HAP-1 (cell line): ENCODE data around the gene IL17A.

Experiments used
- DNase-seq, 2 experiments: peaks; one replicate each; pipeline ENCODE4 v3.0.0-alpha.2; 2016 to 2020; ENCODE audit warnings: low spot score in 2 of 2
- H3K27me3 ChIP-seq: fragments of 250-450 bp; sonication (Bioruptor Pico); 2 replicates; pipeline ENCODE4 v1.5.1; 2020; ENCODE audit warnings: low read depth, mild to moderate bottlenecking, moderate library complexity
- H3K36me3 ChIP-seq: fragments of 250-450 bp; sonication (Bioruptor Pico); replicated peaks from 2 replicates; pipeline ENCODE4 v1.5.1; 2020; ENCODE audit warnings: mild to moderate bottlenecking
- H3K4me1 ChIP-seq: fragments of 250-450 bp; sonication (Bioruptor Pico); 2 replicates; pipeline ENCODE4 v1.5.1; 2020; ENCODE audit warnings: mild to moderate bottlenecking
- H3K4me3 ChIP-seq: fragments of 250-450 bp; sonication (Bioruptor Pico); 2 replicates; pipeline ENCODE4 v1.5.1; 2020; ENCODE audit warnings: mild to moderate bottlenecking, moderate library complexity
- H3K9me3 ChIP-seq: fragments of 250-450 bp; sonication (Bioruptor Pico); 2 replicates; pipeline ENCODE4 v1.5.1; 2020; ENCODE audit warnings: mild to moderate bottlenecking, moderate library complexity
- in situ Hi-C: fragments of 300-500 bp; cut with MboI; formaldehyde crosslinking; loops from 3 replicates; pipeline ENCODE4 v1.14.3; 2020; ENCODE audit warnings: low sequenced_read_pairs, inconsistent platforms, mixed read lengths

Gene IL17A

DNA sequence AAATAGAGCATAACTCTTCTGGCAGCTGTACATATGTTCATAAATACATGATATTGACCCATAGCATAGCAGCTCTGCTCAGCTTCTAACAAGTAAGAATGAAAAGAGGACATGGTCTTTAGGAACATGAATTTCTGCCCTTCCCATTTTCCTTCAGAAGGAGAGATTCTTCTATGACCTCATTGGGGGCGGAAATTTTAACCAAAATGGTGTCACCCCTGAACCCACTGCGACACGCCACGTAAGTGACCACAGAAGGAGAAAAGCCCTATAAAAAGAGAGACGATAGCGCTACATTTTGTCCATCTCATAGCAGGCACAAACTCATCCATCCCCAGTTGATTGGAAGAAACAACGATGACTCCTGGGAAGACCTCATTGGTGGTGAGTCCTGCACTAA is at the start of gene IL17A:
IL17A (plus strand) TSS at position 301 of the 400 bp plus-strand sequence; CDS start at position 358, 57 bp downstream.
- in situ Hi-C loops, result no loop called here
- peaks cover 3% of the 10 kb centered on the region; the same call in 1 of the 2 replicates for H3K27me3 ChIP-seq

DNA sequence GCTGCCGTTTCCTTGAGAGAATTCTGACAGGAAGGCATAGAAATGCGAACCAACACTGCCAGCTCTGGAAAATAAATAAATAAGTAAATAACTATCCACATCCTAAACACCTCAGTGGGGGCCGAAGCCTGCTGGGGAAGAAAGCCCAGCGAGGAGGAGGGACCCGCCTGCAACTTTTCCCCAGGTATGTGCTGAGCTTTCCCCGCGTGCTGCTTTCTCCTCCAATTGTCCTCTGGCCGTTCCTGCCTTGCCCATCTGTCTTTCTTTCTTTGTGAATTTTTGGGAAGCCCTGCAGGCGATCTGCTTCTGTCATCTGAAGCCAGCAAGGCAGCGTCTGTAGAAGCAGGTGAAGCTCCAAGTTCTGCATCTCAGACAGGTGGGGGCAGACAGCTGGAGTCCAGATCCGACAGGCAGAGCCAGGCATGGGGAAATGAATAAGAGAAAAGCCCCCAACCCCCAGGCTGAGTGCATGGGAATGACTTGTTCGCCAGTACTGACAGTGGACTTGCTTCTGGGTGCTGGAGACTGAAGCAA is 49.2 kb upstream of the IL17A start:
- Histone ChIP-seq H3K4me1 (no peaks in the 10 kb centered on the region), H3K36me3 (no peaks in the 10 kb centered on the region), H3K27me3 (peaks cover 32% of the 10 kb centered on the region), H3K9me3 (no peaks in the 10 kb centered on the region), H3K4me3 (no peak overlapping the region)
- DNase-seq, result no peak
- in situ Hi-C loops, result no loop called here

More for the DNA sequence above, at the start of gene IL17A:
- DNase-seq, result no peak
- Histone ChIP-seq H3K4me3 (no peak within 1 kb of the TSS), H3K36me3 (no peaks in the 10 kb centered on the region), H3K9me3 (no peaks in the 10 kb centered on the region), H3K4me1 (no peaks in the 10 kb centered on the region)

DNA sequence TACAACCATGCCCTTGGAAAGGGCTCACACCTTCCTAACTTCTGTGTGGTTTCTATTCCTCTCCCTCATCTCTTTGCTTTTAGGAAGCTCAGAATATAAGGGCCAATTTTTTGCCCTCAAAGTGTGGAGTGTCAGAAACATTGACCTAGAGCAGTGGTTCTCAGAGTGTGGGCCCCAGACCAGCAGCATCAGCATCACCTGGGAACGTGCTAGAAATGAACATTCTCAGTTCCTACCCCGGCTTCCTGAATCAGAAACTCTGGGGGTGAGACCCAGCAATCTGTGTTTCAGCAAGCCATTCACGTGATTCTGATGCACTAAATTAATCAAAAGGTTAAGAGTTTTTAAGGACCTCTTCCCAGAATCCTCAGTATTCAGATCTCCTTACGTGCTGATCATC is 47.9 kb upstream of the IL17A start:
- H3K9me3 ChIP-seq, result no peaks in the 10 kb centered on the region
- no peaks in the 10 kb centered on the region for H3K4me1 ChIP-seq
- no peak overlapping the region for H3K4me3 ChIP-seq
- in situ Hi-C loops, result no loop called here
- no peaks in the 10 kb centered on the region for H3K36me3 ChIP-seq
- DNase-seq, result no peak
- peaks cover 24% of the 10 kb centered on the region for H3K27me3 ChIP-seq

DNA sequence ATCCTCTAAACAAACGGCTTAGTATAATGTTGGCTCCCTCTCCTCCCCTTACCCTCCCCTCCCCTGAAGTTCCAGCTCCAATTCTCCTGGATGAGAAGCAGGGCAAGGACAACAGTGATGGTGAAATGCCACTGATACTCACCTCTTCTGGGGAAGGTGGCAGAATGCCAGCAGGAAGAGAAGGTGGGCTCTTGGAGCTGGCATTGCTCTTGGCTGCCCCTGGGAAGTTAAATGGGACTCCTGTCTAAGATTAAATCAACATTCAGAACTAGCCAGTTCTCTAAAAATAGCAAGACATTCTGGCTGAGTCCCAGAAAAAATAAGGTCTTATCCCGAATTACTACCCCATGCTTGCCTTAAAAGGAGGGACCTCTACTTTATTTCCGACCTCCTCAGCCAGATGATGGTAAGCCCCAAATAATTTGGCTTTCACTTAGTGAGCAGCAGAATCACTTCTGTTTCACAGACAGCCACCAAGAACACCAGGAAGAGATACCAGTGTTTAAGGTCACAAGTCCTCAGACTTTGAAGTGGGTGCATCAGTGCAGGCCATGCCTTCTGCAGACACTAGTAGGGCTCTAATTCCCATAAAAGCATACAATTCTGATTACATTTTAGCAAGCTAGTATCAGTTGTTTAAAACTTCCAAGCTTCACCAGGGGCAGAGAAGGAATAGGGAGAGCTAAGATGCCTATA is 46.0 kb upstream of the IL17A start:
- DNase-seq, result no peak
- Histone ChIP-seq H3K9me3 (no peaks in the 10 kb centered on the region), H3K4me1 (no peaks in the 10 kb centered on the region), H3K4me3 (no peak overlapping the region), H3K27me3 (peaks cover 17% of the 10 kb centered on the region), H3K36me3 (no peaks in the 10 kb centered on the region)
- in situ Hi-C loops, result no loop called here

DNA sequence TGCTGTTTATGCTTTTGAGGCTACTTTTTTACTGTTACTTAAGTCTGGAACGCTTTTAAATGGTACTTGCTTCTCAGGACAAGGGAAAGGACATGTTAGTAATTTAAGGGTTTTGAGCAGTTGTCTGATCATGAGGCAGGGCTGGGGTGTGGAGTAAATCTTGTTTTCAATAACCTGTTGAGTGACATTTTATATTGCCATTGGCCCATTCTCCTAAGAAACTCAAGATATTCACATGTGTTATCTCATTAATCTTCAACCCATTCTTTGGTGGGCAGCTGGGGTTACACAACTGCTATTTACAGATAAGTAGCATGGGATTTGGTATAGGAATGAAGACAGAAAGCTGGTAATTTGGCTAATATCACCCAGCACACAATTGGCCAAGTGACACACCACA is 44.6 kb upstream of the IL17A start:
- no peak overlapping the region for H3K4me3 ChIP-seq
- H3K27me3 ChIP-seq, result peaks cover 17% of the 10 kb centered on the region
- in situ Hi-C loops, result no loop called here
- H3K9me3 ChIP-seq, result no peaks in the 10 kb centered on the region
- H3K4me1 ChIP-seq, result no peaks in the 10 kb centered on the region
- H3K36me3 ChIP-seq, result no peaks in the 10 kb centered on the region
- DNase-seq, result no peak

DNA sequence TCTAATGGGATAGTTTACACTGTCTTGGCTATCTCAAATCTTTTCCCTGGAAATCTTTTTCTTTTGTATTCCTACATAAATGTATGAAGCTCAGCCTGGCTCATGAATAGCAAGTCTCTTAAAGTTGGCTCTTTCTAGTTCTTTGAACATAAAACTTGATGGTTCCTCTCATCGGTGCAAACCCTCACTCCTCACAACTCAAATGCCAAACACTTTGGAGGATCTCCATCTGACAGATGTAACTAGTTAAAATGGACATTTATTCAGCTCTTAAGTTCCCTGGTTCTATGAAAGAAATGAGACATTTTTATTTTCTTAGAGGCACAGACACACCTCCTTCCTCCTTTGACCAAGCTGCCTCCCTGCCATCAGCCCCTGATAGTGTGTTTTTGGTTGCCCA is 43.6 kb upstream of the IL17A start:
- DNase-seq, result no peak
- no peaks in the 10 kb centered on the region for H3K36me3 ChIP-seq
- H3K4me3 ChIP-seq, result no peak overlapping the region
- in situ Hi-C loops, result no loop called here
- peaks cover 14% of the 10 kb centered on the region for H3K27me3 ChIP-seq
- H3K4me1 ChIP-seq, result no peaks in the 10 kb centered on the region
- no peaks in the 10 kb centered on the region for H3K9me3 ChIP-seq

DNA sequence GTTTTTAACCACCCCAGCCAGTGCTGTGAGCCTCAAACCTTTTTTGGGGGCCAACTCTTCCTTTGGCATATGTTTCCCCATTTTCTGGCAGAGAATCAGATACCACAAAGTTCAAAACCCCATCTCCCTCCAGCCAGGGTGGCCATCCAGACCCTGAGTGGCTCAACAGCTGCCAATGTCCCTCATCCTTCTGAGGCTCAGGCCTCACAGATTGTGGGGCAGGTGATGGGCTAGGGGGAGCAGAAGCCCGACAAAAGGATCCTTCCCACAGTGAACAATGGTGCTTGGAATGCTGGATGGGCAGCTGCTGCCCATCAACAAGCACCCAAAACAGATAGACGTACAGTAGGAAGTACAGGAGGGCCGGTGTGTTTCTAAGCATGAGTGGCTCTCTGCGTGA is 42.6 kb upstream of the IL17A start:
- Histone ChIP-seq H3K27me3 (peaks cover 12% of the 10 kb centered on the region), H3K9me3 (no peaks in the 10 kb centered on the region), H3K4me3 (no peak overlapping the region), H3K4me1 (no peaks in the 10 kb centered on the region), H3K36me3 (no peaks in the 10 kb centered on the region)
- no peak for DNase-seq
- in situ Hi-C loops, result no loop called here

DNA sequence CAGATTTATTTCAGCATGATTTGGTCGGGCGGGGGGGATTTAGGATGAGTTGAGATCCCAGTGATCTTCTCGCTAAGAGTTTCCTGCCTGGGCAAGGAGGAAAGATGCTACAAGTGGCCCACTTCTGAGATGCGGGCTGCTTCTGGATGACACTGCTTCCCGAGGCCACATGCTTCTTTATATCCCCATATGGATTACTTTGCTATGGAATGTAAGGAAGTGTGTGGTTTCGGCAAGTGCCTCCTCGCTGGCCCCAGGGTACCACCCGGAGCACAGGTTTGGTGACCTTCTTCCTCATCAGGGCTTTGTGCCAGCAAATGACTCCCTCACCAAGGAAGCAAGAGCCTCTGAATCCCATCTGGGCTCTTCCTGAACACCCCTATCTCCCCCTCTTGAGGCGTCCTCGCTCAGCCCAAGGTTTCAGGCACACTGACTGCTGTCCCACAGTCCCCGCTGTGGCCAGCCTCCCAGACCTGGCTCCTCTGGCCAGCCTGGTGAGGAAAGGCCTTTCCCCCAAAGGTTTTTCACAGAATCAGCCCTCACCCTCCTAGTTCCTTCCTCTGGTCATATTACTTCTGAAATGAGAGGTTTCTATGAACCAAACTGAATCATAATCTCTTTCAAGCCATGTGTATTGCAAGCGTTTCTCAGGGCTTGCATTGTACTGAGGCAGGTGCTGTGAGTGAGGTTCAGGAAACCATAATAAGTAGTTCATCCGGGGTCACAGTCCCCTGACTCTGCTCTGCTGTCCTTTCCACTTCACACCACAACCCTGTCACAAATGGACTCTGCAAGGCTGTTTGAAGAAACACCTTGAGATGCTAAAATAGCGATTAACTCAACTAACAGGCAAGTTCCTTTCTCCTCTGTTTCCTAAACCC is 41.7 kb upstream of the IL17A start:
- no peaks in the 10 kb centered on the region for H3K36me3 ChIP-seq
- in situ Hi-C loops, result no loop called here
- peaks cover 9% of the 10 kb centered on the region for H3K27me3 ChIP-seq
- no peak for DNase-seq
- H3K4me1 ChIP-seq, result no peaks in the 10 kb centered on the region
- H3K9me3 ChIP-seq, result no peaks in the 10 kb centered on the region
- no peak overlapping the region for H3K4me3 ChIP-seq

DNA sequence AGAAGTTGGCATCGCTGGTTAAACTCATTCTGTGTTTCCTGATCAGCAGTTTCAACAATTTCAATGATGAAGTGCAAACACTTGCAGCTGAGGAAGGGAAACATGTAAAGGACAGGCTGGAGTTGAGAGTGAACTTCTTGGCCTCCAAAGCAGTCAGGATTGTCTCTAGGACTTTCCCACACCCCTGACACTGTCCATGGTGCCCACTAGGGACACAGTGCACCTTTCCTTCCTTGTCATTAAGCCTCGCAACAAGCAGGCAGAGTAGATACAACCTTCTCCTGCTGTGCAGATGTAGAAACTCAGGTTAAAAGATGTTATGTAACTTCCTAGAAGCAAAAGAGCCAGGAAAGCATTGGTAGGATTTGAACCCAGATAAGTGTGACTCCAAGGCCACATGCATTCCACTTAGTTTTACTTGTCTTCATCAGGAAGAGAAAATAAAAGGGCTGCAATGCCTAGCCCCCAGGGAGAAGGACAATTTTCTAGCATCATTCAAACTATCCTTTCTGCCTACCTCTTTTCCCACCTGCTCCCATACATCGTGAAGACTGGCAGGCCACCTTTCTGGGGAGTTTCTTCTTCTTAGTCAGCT is 39.2 kb upstream of the IL17A start:
- DNase-seq, result no peak
- H3K4me1 ChIP-seq, result no peaks in the 10 kb centered on the region
- H3K36me3 ChIP-seq, result no peaks in the 10 kb centered on the region
- in situ Hi-C loops, result no loop called here
- H3K4me3 ChIP-seq, result no peak overlapping the region
- peaks cover under 1% of the 10 kb centered on the region; the same call in 1 of the 2 replicates for H3K27me3 ChIP-seq
- H3K9me3 ChIP-seq, result no peaks in the 10 kb centered on the region

DNA sequence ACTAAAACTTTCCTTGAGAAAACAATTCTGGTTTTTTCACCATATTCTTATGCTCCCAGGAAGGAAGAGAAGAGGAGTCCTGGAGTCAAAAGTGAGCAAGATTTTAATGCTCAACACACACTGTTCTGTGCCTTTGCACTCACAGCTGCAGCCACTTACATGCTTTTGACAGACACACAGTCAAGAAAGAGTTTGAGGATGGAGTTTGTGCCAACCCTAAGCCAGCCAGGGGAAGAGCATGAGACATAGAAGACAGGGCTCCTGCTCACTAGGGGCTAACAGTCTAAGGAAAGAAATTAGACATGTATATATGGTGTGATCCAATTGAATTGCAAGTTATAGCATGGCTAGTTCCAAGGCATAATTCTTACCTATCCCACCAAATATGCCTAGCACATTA is 37.1 kb upstream of the IL17A start:
- Histone ChIP-seq H3K4me1 (no peaks in the 10 kb centered on the region), H3K36me3 (no peaks in the 10 kb centered on the region), H3K9me3 (no peaks in the 10 kb centered on the region), H3K4me3 (no peak overlapping the region), H3K27me3 (no peaks in the 10 kb centered on the region)
- in situ Hi-C loops, result no loop called here
- DNase-seq, result no peak

DNA sequence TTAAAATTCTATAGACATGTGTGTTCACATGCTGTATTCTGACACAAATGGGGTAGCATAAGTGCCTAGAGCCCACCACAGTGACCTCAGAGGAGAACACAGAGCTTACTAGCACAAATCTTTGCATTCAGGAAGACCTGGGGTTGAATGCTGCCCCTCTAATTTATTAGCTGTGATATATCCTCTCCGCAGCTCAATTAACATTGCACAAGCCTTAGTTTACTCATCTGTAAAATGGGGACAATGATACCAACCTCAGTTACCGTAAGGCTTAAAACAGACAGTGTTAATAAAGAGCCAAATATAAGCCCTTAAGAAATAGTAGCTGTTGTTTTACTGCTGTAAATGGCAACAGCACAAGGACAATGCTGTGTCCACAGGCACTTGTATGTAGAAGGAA is 36.2 kb upstream of the IL17A start:
- in situ Hi-C loops, result no loop called here
- Histone ChIP-seq H3K9me3 (no peaks in the 10 kb centered on the region), H3K27me3 (no peaks in the 10 kb centered on the region), H3K36me3 (no peaks in the 10 kb centered on the region), H3K4me3 (no peak overlapping the region), H3K4me1 (no peaks in the 10 kb centered on the region)
- no peak for DNase-seq

DNA sequence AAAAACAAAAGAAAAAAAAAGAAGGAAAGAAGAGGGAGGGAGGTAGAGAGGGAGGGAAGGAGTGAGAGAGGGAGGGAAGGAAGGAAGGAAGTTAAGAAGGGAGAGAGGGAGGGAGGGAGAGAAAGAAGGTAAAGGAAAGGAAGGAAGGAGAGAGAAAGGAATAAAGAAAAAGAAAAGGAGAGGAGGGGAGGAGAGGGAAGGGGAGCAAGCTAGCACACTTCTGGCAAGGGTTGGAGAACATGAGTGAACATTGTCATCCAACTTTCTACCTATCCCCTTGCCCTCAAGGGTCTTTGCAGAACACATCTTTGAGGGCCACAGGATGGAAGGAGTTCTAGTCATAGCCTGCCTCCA is 34.1 kb upstream of the IL17A start:
- Histone ChIP-seq H3K36me3 (no peaks in the 10 kb centered on the region), H3K27me3 (no peaks in the 10 kb centered on the region), H3K9me3 (no peaks in the 10 kb centered on the region), H3K4me1 (no peaks in the 10 kb centered on the region), H3K4me3 (no peak overlapping the region)
- DNase-seq, result no peak
- in situ Hi-C loops, result no loop called here

DNA sequence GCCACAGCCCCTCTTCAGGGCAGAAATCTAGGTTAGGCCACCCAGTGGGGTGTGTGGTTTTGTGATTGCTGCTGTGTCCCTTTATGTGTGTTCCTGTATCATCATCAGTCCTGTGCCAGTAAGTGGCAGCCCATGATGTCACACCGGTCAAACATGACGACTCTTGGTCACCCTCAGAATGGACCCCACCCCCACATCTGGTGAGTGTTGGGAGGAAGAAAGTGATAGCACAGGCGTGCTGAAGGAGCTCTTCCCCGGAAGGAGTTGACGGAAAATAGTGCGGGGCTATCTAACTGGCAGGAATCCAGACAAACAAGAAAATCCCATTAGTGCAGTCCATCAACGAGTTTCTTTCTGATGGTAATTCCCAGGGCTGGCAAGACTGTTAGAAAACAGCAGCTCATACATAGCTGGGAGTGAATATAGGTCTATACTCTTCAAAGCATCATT is 33.4 kb upstream of the IL17A start:
- no peaks in the 10 kb centered on the region for H3K4me1 ChIP-seq
- no peaks in the 10 kb centered on the region for H3K27me3 ChIP-seq
- peak in 1 of 2 experiments; percentile 7 for DNase-seq
- in situ Hi-C loops, result no loop called here
- no peaks in the 10 kb centered on the region for H3K9me3 ChIP-seq
- H3K4me3 ChIP-seq, result no peak overlapping the region
- no peaks in the 10 kb centered on the region for H3K36me3 ChIP-seq

DNA sequence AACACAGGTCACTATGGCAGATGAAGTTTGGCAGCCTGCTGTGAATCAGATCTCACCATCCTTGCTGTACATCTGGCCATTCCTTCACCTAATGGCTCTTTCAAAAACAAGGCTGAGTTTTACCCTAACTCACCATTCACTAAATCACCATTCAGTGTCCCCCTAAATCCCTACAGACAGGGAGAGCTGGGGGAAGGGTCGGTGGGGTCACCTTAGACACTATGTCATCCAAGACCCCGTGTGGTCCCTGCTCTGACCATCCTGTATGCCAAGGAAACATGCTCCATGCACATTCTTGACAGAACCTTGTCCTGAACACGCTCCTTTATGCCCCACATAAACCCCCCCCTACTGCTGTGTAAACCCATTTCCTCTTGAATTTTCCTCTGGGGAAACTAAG is 31.8 kb upstream of the IL17A start:
- Histone ChIP-seq H3K27me3 (no peaks in the 10 kb centered on the region), H3K9me3 (no peaks in the 10 kb centered on the region), H3K4me3 (no peak overlapping the region), H3K4me1 (no peaks in the 10 kb centered on the region), H3K36me3 (no peaks in the 10 kb centered on the region)
- DNase-seq, result no peak
- in situ Hi-C loops, result no loop called here
